Prostate gland (tissue), 2 donors: ENCODE data around the gene LHFPL3. TPM values are rescaled to one million over a fixed set of nuclear protein-coding genes. Genes with fewer than 3 reads are reported as not detected.

Experiments used
- DNase-seq: peaks from one replicate; pipeline ENCODE4 v3.0.0-alpha.2; 2019; ENCODE audit warnings: low spot score
- H3K27ac ChIP-seq, 2 donors: fragments of 200-600 bp; sonication (generic); 2 replicates each; pipeline ENCODE4 v1.5.1; 2017 to 2019
- H3K27me3 ChIP-seq: fragments of 200-600 bp; sonication (generic); replicated peaks from 2 replicates; pipeline ENCODE4 v1.5.1; 2019; ENCODE audit not compliant: insufficient read depth
- H3K36me3 ChIP-seq, 2 donors: fragments of 200-600 bp; sonication (generic); 1 replicate in 1 of 2; 2 replicates in 1 of 2; pipeline versions ENCODE4 v1.5.1 to v1.8.1; 2017 to 2019
- H3K4me1 ChIP-seq: fragments of 200-600 bp; sonication (generic); replicated peaks from 2 replicates; pipeline ENCODE4 v1.5.1; 2019
- H3K4me3 ChIP-seq, 2 donors: fragments of 200-600 bp; sonication (generic); 2 replicates each; pipeline ENCODE4 v1.5.1; 2017 to 2019
- H3K9me3 ChIP-seq: fragments of 200-600 bp; sonication (generic); 2 replicates; pipeline ENCODE4 v1.5.1; 2017
- CTCF ChIP-seq, 4 experiments: fragments of 200-600 bp in 2 of 4; fragments of 450-650 bp in 2 of 4; sonication (generic) in 2 of 4; IDR thresholded peaks; 1 replicate in 3 of 4; 2 replicates in 1 of 4; pipeline ENCODE4 v1.5.1; 2016 to 2019; ENCODE audit warnings: antibody characterized with exemption in 4 of 4, mild to moderate bottlenecking in 2 of 4, moderate library complexity in 2 of 4
- POLR2A ChIP-seq: fragments of 450-650 bp; IDR thresholded peaks from one replicate; pipeline ENCODE4 v1.6.1; 2016; ENCODE audit warnings: antibody characterized with exemption, mild to moderate bottlenecking
- POLR2AphosphoS5 ChIP-seq: sonication (generic); formaldehyde crosslinking; IDR thresholded peaks from one replicate; pipeline ENCODE4 v1.6.1; 2017; ENCODE audit warnings: antibody characterized with exemption
- WGBS: methylation state at CpG from one replicate; pipeline ENCODE4 v1.1.5; 2018; 5-methylcytosine and 5-hydroxymethylcytosine counted together
- intact Hi-C: fragments of 100-400 bp; cut with DNase I; formaldehyde crosslinking; loops from one replicate; pipeline ENCODE4 v1.14.2; 2022
- total RNA-seq, 2 donors: library from RNA; depleted of rRNA; stranded (reverse); fragments of >200 nt; gene quantifications; one replicate each; pipeline ENCODE4 v1.1.0, GENCODE V29; 2016

Gene LHFPL3
- total RNA-seq, 2 donors from 2014 or later: 0.14 TPM; not detected in 1

- Histone ChIP-seq H3K36me3 (no peaks in the 10 kb centered on the region), H3K4me3 (no peak overlapping the region), H3K9me3 (no peaks in the 10 kb centered on the region), H3K27me3 (no peaks in the 10 kb centered on the region), H3K4me1 (no peaks in the 10 kb centered on the region), H3K27ac (no peak overlapping the region)
- DNase-seq: no peak
- no peak for TF ChIP-seq CTCF (IDR thresholded peaks at IDR 0.05)
- WGBS: 27% methylated on average over 6 of the region's 6 CpGs
- intact Hi-C loops: no loop called here
These were observed 554.9 kb downstream of the LHFPL3 start for GRCh38 chr7:104883248-104883717.

- H3K4me3 ChIP-seq: no peak overlapping the region
- no peak overlapping the region for H3K27ac ChIP-seq
- no peaks in the 10 kb centered on the region for H3K4me1 ChIP-seq
- intact Hi-C loops: no loop called here
- WGBS: 16% methylated on average over 17 of the region's 17 CpGs
- no peaks in the 10 kb centered on the region for H3K36me3 ChIP-seq
- peak; percentile 88 for DNase-seq
- no peaks in the 10 kb centered on the region for H3K27me3 ChIP-seq
- no peaks in the 10 kb centered on the region for H3K9me3 ChIP-seq
- TF ChIP-seq CTCF (IDR thresholded peaks at IDR 0.05) (peak; percentile 68 to 93 (median 88)), POLR2AphosphoS5 (peak; percentile 80), POLR2A (no peak)
These were observed 555.5 kb downstream of the LHFPL3 start for GRCh38 chr7:104883718-104884452.

DNA sequence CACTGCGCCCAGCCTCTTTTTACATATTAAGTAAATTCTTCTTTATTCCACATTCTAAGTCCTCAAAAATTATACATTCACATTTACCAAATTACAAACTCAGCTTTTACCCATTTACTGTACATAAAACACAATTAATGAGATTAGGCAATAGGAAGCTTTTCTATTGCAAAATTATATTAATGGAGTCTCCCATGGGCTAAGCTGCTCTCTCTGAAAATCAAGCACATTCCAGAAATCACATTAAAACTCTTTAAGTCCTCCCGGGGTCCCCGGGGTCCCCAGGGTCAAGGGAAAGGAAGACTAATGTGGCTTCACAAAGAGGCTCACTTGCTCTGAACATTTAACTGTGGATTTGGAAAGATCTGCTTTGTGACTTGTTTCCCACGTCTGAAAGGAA is 558.2 kb downstream of the LHFPL3 start:
- no peaks in the 10 kb centered on the region for H3K36me3 ChIP-seq
- H3K27me3 ChIP-seq: no peaks in the 10 kb centered on the region
- no peaks in the 10 kb centered on the region for H3K9me3 ChIP-seq
- no peak overlapping the region for H3K4me3 ChIP-seq
- intact Hi-C loops: no loop called here
- TF ChIP-seq POLR2AphosphoS5 (no peak), POLR2A (no peak), CTCF (IDR thresholded peaks at IDR 0.05) (no peak)
- H3K27ac ChIP-seq: no peak overlapping the region
- DNase-seq: no peak
- WGBS: 46% methylated on average over 4 of the region's 4 CpGs
- no peaks in the 10 kb centered on the region for H3K4me1 ChIP-seq

DNA sequence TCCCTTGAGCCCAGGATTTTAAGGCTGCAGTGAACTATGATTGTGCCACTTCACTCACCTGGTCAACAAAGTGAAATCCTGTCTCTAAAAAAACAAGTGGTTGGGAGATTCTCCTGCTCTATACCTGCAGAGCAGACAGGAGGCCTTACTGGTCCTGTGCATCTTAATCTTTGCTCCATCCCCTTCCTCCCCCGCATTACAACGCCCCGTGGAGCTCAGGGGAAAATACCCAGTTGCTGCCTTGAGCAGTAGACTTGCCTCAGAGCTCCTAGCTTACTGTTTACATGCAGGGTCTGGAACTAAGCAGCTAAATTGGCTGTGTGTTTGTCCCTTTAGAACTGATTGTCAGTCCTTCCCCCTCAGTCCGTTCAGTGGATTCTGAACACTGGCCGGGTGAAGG is 561.8 kb downstream of the LHFPL3 start:
- Histone ChIP-seq H3K4me1 (no peaks in the 10 kb centered on the region), H3K27me3 (no peaks in the 10 kb centered on the region), H3K27ac (no peak overlapping the region), H3K36me3 (no peaks in the 10 kb centered on the region), H3K9me3 (no peaks in the 10 kb centered on the region), H3K4me3 (no peak overlapping the region)
- WGBS: 86% methylated on average over 5 of the region's 5 CpGs
- no peak for DNase-seq
- no peak for TF ChIP-seq CTCF (IDR thresholded peaks at IDR 0.05)
- no peak for TF ChIP-seq POLR2A
- TF ChIP-seq POLR2AphosphoS5: no peak
- intact Hi-C loops: no loop called here

DNA sequence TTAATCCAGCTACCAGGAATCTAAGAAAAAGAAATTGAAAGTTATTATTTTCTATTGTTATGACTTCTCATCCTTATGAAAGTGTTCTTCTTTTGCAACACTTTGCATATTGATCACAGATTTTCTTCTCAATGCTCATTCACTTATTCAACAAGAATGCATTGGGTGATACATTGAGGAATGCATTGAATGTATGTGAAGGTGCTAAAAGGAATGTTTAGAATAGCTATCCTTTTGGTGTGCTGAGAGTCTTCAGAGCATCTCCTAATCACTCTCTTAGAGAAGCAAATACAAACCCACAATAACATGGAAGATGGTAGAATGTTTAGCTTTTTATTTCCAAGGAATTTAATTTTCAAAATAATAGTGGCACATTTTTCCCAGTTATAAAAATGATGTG is 563.5 kb downstream of the LHFPL3 start:
- no peaks in the 10 kb centered on the region for H3K27me3 ChIP-seq
- TF ChIP-seq POLR2AphosphoS5 (no peak), CTCF (IDR thresholded peaks at IDR 0.05) (no peak), POLR2A (no peak)
- H3K4me3 ChIP-seq: no peak overlapping the region
- H3K36me3 ChIP-seq: no peaks in the 10 kb centered on the region
- no peaks in the 10 kb centered on the region for H3K4me1 ChIP-seq
- H3K27ac ChIP-seq: no peak overlapping the region
- intact Hi-C loops: no loop called here
- no peaks in the 10 kb centered on the region for H3K9me3 ChIP-seq
- DNase-seq: no peak
